Inferior parietal cortex (tissue), 1 donor: ENCODE results near the gene MAP3K21.

Experiments
- DNase-seq: peaks from one replicate; pipeline ENCODE4 v3.0.0-alpha.2; 2016; ENCODE audit errors: extremely low spot score

MAP3K21 gene

GRCh38 chr1:233359431-233359830, 31.9 kb downstream of the MAP3K21 start:
- no peak for DNase-seq

GRCh38 chr1:233359905-233360304, 32.4 kb downstream of the MAP3K21 start:
- DNase-seq, result no peak

- DNase-seq, result no peak
These were observed 33.1 kb downstream of the MAP3K21 start for GRCh38 chr1:233360525-233361102.

- no peak for DNase-seq
These were observed 34.4 kb downstream of the MAP3K21 start for GRCh38 chr1:233361876-233362275.

- DNase-seq, result no peak
These were observed 35.2 kb downstream of the MAP3K21 start for GRCh38 chr1:233362743-233363142.

GRCh38 chr1:233364026-233364425, 36.5 kb downstream of the MAP3K21 start:
- DNase-seq, result no peak

GRCh38 chr1:233364695-233365539, 37.4 kb downstream of the MAP3K21 start:
- DNase-seq, result peak; percentile 44

GRCh38 chr1:233366575-233366974, 39.1 kb downstream of the MAP3K21 start:
- DNase-seq, result no peak

GRCh38 chr1:233367057-233367803, 39.7 kb downstream of the MAP3K21 start:
- no peak for DNase-seq

GRCh38 chr1:233368106-233368788, 40.7 kb downstream of the MAP3K21 start:
- no peak for DNase-seq

GRCh38 chr1:233368789-233369130, 41.2 kb downstream of the MAP3K21 start:
- no peak for DNase-seq

- DNase-seq, result no peak
These were observed 44.9 kb downstream of the MAP3K21 start for GRCh38 chr1:233372218-233373120.

GRCh38 chr1:233373226-233373625, 45.7 kb downstream of the MAP3K21 start:
- no peak for DNase-seq

- no peak for DNase-seq
These were observed 48.1 kb downstream of the MAP3K21 start for GRCh38 chr1:233375653-233376052.

- DNase-seq, result no peak
These were observed 49.0 kb downstream of the MAP3K21 start for GRCh38 chr1:233376382-233377110.

GRCh38 chr1:233379869-233380438, 52.4 kb downstream of the MAP3K21 start:
- DNase-seq, result no peak

- DNase-seq, result no peak
These were observed 54.3 kb downstream of the MAP3K21 start for GRCh38 chr1:233381806-233382205.

- no peak for DNase-seq
These were observed 56.5 kb downstream of the MAP3K21 start for GRCh38 chr1:233383984-233384383.

- no peak for DNase-seq
These were observed 58.8 kb downstream of the MAP3K21 start for GRCh38 chr1:233386336-233386735.

GRCh38 chr1:233387585-233387984, 60.1 kb downstream of the MAP3K21 start:
- DNase-seq, result no peak
